HCT116 (cell line): ENCODE measurements around the gene PLAAT2. TPM values are rescaled to one million over a fixed set of nuclear protein-coding genes. Genes with fewer than 3 reads are reported as not detected.
"Not testable (repeated sequence)": the region's sequence is repeated elsewhere in the genome, so short reads cannot be mapped to it uniquely, and the experiment has no call there.

Experiments
- ATAC-seq: fragments of 200-7000 bp; cut with Tn5 transposase; 2 replicates; pipeline ENCODE4 v1.9.1; 2020; ENCODE audit warnings: mild to moderate bottlenecking, moderate library complexity
- BruUV-seq: library from RNA; stranded (reverse); fragments of 400-500 nt; replicated peaks from 2 replicates; lab custom pipeline; 2021; lab: Mats Ljungman, UMichigan
- CTCF ChIA-PET: fragments of 300-600 bp; sonication (Branson Sonifier 250); formaldehyde crosslinking; loops from one replicate; lab custom pipeline; 2021; ENCODE audit warnings: antibody characterized with exemption; lab: Charles Lee
- POLR2A ChIA-PET: fragments of 300-600, 350-600 bp; sonication (Branson Sonifier 250); formaldehyde crosslinking; loops from one replicate; lab custom pipeline; 2021; ENCODE audit warnings: antibody characterized with exemption; lab: Charles Lee
- RAD21 ChIA-PET, 2 experiments: fragments of 300-600 bp; sonication (Branson Sonifier 250); formaldehyde crosslinking; loops; one replicate each; lab custom pipeline; 2023; ENCODE audit warnings: low total read pairs in 2 of 2; ENCODE audit not compliant: uncharacterized antibody in 2 of 2, unreplicated experiment in 2 of 2, low non-redundant PET in 1 of 2; lab: Charles Lee
- DNase-seq: peaks from one replicate; pipeline ENCODE4 v3.0.0-alpha.2; 2010; ENCODE audit warnings: low read depth, low spot score
- H2AFZ ChIP-seq: fragments of 200-600 bp; shearing (Covaris generic), sonication (generic); 2 replicates; pipeline ENCODE4 v1.6.1; 2017; ENCODE audit warnings: low read depth, mixed run types, mixed read lengths, antibody characterized with exemption, low read length; ENCODE audit not compliant: poor library complexity, severe bottlenecking
- H3K27ac ChIP-seq: 2 replicates; pipeline ENCODE4 v1.5.1; 2012; ENCODE audit warnings: low read depth, low read length
- H3K27me3 ChIP-seq: fragments of 200-600 bp; sonication (generic); 2 replicates; pipeline ENCODE4 v1.6.1; 2016; ENCODE audit warnings: mixed run types, low read length, mixed read lengths; ENCODE audit not compliant: insufficient read depth
- H3K36me3 ChIP-seq, 2 experiments: fragments of 200-500 bp in 1 of 2; fragments of 200-600 bp in 1 of 2; sonication (Bioruptor generic) in 1 of 2; sonication (generic) in 1 of 2; 2 replicates each; pipeline versions ENCODE4 v1.5.1 to v1.6.1; 2014 to 2016; ENCODE audit warnings: low read length in 2 of 2, inconsistent platforms in 1 of 2, mixed read lengths in 1 of 2, mixed run types in 1 of 2; ENCODE audit not compliant: insufficient read depth in 2 of 2, control insufficient read depth in 1 of 2
- H3K4me1 ChIP-seq, 2 experiments: fragments of 200-600 bp in 1 of 2; sonication (generic) in 1 of 2; 2 replicates each; pipeline versions ENCODE4 v1.5.1 to v1.6.1; 2012 to 2017; ENCODE audit warnings: low read length in 2 of 2, inconsistent platforms in 1 of 2, mild to moderate bottlenecking in 1 of 2, mixed read lengths in 1 of 2, mixed run types in 1 of 2, moderate library complexity in 1 of 2; ENCODE audit not compliant: insufficient read depth in 2 of 2, control insufficient read depth in 1 of 2
- H3K4me2 ChIP-seq: fragments of 200-600 bp; sonication (generic); 2 replicates; pipeline ENCODE4 v1.6.1; 2017; ENCODE audit warnings: mixed run types, low read length, mixed read lengths
- H3K4me3 ChIP-seq, 2 experiments: fragments of 200-600 bp in 1 of 2; sonication (generic) in 1 of 2; replicated peaks in 1 of 2; 2 replicates each; pipeline ENCODE4 v1.5.1; 2011 to 2016; ENCODE audit warnings: low read length in 2 of 2, control low read depth in 1 of 2, low read depth in 1 of 2, mild to moderate bottlenecking in 1 of 2, mixed read lengths in 1 of 2, mixed run types in 1 of 2
- H3K79me2 ChIP-seq: fragments of 200-600 bp; sonication (generic); 2 replicates; pipeline ENCODE4 v1.6.1; 2017; ENCODE audit warnings: mild to moderate bottlenecking, mixed run types, low read length, moderate library complexity, mixed read lengths; ENCODE audit not compliant: insufficient read depth
- H3K9ac ChIP-seq: fragments of 200-600 bp; sonication (generic); 2 replicates; pipeline ENCODE4 v1.6.1; 2016; ENCODE audit warnings: low read length, mixed read lengths
- H3K9me2 ChIP-seq: fragments of 200-600 bp; sonication (generic), shearing (Covaris generic); 2 replicates; pipeline ENCODE4 v1.6.1; 2017; ENCODE audit warnings: mixed run types, mild to moderate bottlenecking, moderate library complexity; ENCODE audit not compliant: insufficient read depth
- H3K9me3 ChIP-seq, 2 experiments: fragments of 200-500 bp in 1 of 2; fragments of 200-600 bp in 1 of 2; sonication (Bioruptor generic) in 1 of 2; sonication (generic) in 1 of 2; 2 replicates each; pipeline ENCODE4 v1.6.1; 2014 to 2017; ENCODE audit warnings: low read length in 2 of 2, mixed read lengths in 2 of 2, inconsistent platforms in 1 of 2, low read depth in 1 of 2, mild to moderate bottlenecking in 1 of 2, mixed run types in 1 of 2, moderate library complexity in 1 of 2; ENCODE audit not compliant: control insufficient read depth in 1 of 2, insufficient read depth in 1 of 2
- H4K20me1 ChIP-seq: fragments of 200-600 bp; sonication (generic), shearing (Covaris generic); 2 replicates; pipeline ENCODE4 v1.6.1; 2017; ENCODE audit warnings: mixed run types, mild to moderate bottlenecking, moderate library complexity; ENCODE audit not compliant: insufficient read depth
- ATF3 ChIP-seq: IDR thresholded peaks from 2 replicates; pipeline ENCODE4 v1.6.1; 2012
- CEBPB ChIP-seq: IDR thresholded peaks from 2 replicates; pipeline ENCODE4 v1.6.1; 2012; ENCODE audit warnings: low read depth
- CTCF ChIP-seq, 3 experiments: fragments of 200-600 bp in 1 of 3; sonication (generic) in 1 of 3; IDR thresholded peaks in 2 of 3; conservative IDR thresholded peaks in 1 of 3; 2 replicates each; pipeline ENCODE4 v1.5.1; 2012 to 2017; ENCODE audit warnings: low read depth in 2 of 3, low read length in 2 of 3, antibody characterized with exemption in 1 of 3, borderline replicate concordance in 1 of 3, control low read depth in 1 of 3, mild to moderate bottlenecking in 1 of 3, mixed read lengths in 1 of 3, mixed run types in 1 of 3, moderate library complexity in 1 of 3; ENCODE audit not compliant: insufficient read depth in 1 of 3
- EGR1 ChIP-seq: IDR thresholded peaks from 2 replicates; pipeline ENCODE4 v1.6.1; 2012; ENCODE audit warnings: low read depth
- ELF1 ChIP-seq: IDR thresholded peaks from 2 replicates; pipeline ENCODE4 v1.6.1; 2012; ENCODE audit warnings: low read depth, borderline replicate concordance
- EZH2 ChIP-seq: fragments of 200-600 bp; sonication (generic); IDR thresholded peaks from 2 replicates; pipeline ENCODE4 v1.6.1; 2017; ENCODE audit warnings: antibody characterized with exemption, mixed run types
- EZH2phosphoT487 ChIP-seq: fragments of 200-600 bp; IDR thresholded peaks from 2 replicates; pipeline ENCODE4 v1.6.1; 2018; ENCODE audit warnings: antibody characterized with exemption, borderline replicate concordance
- JUND ChIP-seq: IDR thresholded peaks from 2 replicates; pipeline ENCODE4 v1.6.1; 2012
- MAX ChIP-seq: IDR thresholded peaks from 2 replicates; pipeline ENCODE4 v1.6.1; 2012
- POLR2A ChIP-seq: IDR thresholded peaks from 2 replicates; pipeline ENCODE4 v1.7.0; 2011; ENCODE audit warnings: borderline replicate concordance; ENCODE audit not compliant: insufficient read depth, insufficient read length; ENCODE audit errors: extremely low read depth
- POLR2AphosphoS5 ChIP-seq: IDR thresholded peaks from 2 replicates; pipeline ENCODE4 v1.6.1; 2011; ENCODE audit warnings: mild to moderate bottlenecking, low read depth, low read length, moderate library complexity
- RAD21 ChIP-seq: IDR thresholded peaks from 2 replicates; pipeline ENCODE4 v1.6.1; 2012; ENCODE audit warnings: low read depth, mild to moderate bottlenecking
- REST ChIP-seq: IDR thresholded peaks from 2 replicates; pipeline ENCODE4 v1.6.1; 2012; ENCODE audit warnings: low read depth
- SIN3A ChIP-seq: IDR thresholded peaks from 2 replicates; pipeline ENCODE4 v1.6.1; 2012; ENCODE audit warnings: low read depth
- SP1 ChIP-seq: IDR thresholded peaks from 2 replicates; pipeline ENCODE4 v1.6.1; 2012; ENCODE audit warnings: low read depth
- SRF ChIP-seq: IDR thresholded peaks from 2 replicates; pipeline ENCODE4 v1.6.1; 2012; ENCODE audit warnings: low read depth
- TCF7L2 ChIP-seq: IDR thresholded peaks from 2 replicates; pipeline ENCODE4 v1.7.0; 2011; ENCODE audit warnings: borderline replicate concordance, inconsistent platforms; ENCODE audit not compliant: insufficient read depth, insufficient read length; ENCODE audit errors: extremely low read depth
- YY1 ChIP-seq: IDR thresholded peaks from 2 replicates; pipeline ENCODE4 v1.6.1; 2011; ENCODE audit warnings: low read length, low read depth, moderate library complexity, mild to moderate bottlenecking; ENCODE audit not compliant: insufficient replicate concordance; ENCODE audit errors: extremely low read depth
- ZFX ChIP-seq: fragments of 450-650 bp; IDR thresholded peaks from 2 replicates; pipeline ENCODE4 v1.6.1; 2017
- ZNF274 ChIP-seq: fragments of 200-500 bp; sonication (Bioruptor generic); IDR thresholded peaks from 2 replicates; pipeline ENCODE4 v1.6.1; 2014; ENCODE audit warnings: mild to moderate bottlenecking, low read depth, low read length, inconsistent platforms
- intact Hi-C: fragments of 100-400 bp; cut with micrococcal nuclease; formaldehyde crosslinking; loops from 2 replicates; pipeline ENCODE4 v1.10.0; 2022
- total RNA-seq: library from RNA; stranded (reverse); gene quantifications from one replicate; pipeline ENCODE4 v1.2.1, GENCODE V29; 2021; ENCODE audit not compliant: unreplicated experiment

Gene PLAAT2
- total RNA-seq, 1 experiment from 2014 or later = not detected

- no peaks in the 10 kb centered on the region for H4K20me1 ChIP-seq
- H3K9me3 ChIP-seq = no peaks in the 10 kb centered on the region
- peaks cover 0 to 8% of the 10 kb centered on the region in 2 experiments; a peak in 2 of 4 replicates for H3K4me1 ChIP-seq
- intact Hi-C loops = no loop called here
- no peaks in the 10 kb centered on the region for H3K36me3 ChIP-seq
- ChIA-PET RAD21 (no interaction called here), POLR2A (no interaction called here), CTCF (no interaction called here)
- no peak overlapping the region for H3K4me2 ChIP-seq
- no peak overlapping the region for H3K9ac ChIP-seq
- H3K9me2 ChIP-seq = no peaks in the 10 kb centered on the region
- no peak overlapping the region for H3K27ac ChIP-seq
- TF ChIP-seq POLR2A = no peak
- no peak for TF ChIP-seq EZH2phosphoT487
- no peak for TF ChIP-seq ATF3
- TF ChIP-seq ZNF274 = no peak
- TF ChIP-seq EZH2 = no peak
- no peak for TF ChIP-seq RAD21
- TF ChIP-seq SIN3A = no peak
- TF ChIP-seq JUND = no peak
- TF ChIP-seq YY1 = no peak
- TF ChIP-seq CTCF (IDR thresholded peaks at IDR 0.05 in 2 of 3, conservative IDR thresholded peaks at IDR 0.05 in 1 of 3; ENCODE audit: borderline replicate concordance in 1 of 3, insufficient read depth in 1 of 3, low read depth in 2 of 3, low read length in 2 of 3) = no peak
- TF ChIP-seq MAX = no peak
- TF ChIP-seq SRF = no peak
- no peak for TF ChIP-seq SP1
- no peak for TF ChIP-seq CEBPB
- no peak for TF ChIP-seq ELF1
- TF ChIP-seq TCF7L2 = no peak
- TF ChIP-seq ZFX = no peak
- TF ChIP-seq REST = no peak
- no peak for TF ChIP-seq POLR2AphosphoS5
- no peak for TF ChIP-seq EGR1
- H3K27me3 ChIP-seq = no peaks in the 10 kb centered on the region; the same call in 1 of the 2 replicates
- ATAC-seq (no peak), DNase-seq (no peak)
- H2AFZ ChIP-seq = no peak overlapping the region
- no peak overlapping the region for H3K4me3 ChIP-seq
- no peaks in the 10 kb centered on the region for H3K79me2 ChIP-seq
- BruUV-seq = no TSS peak
Measured at GRCh38 chr11:63530021-63530420, 33.2 kb downstream of the PLAAT2 start.

GRCh38 chr11:63529373-63529772, 33.8 kb downstream of the PLAAT2 start:
- intact Hi-C loops, H2AFZ ChIP-seq, H4K20me1 ChIP-seq, H3K36me3 ChIP-seq, H3K27me3 ChIP-seq, H3K4me3 ChIP-seq, H3K9me2 ChIP-seq, H3K9me3 ChIP-seq, DNase-seq, ATAC-seq, H3K9ac ChIP-seq, BruUV-seq, CTCF ChIA-PET, POLR2A ChIA-PET, H3K4me2 ChIP-seq, H3K4me1 ChIP-seq, H3K79me2 ChIP-seq, H3K27ac ChIP-seq, RAD21 ChIA-PET: not testable (repeated sequence)
